ENCODE data around the gene RBM7.

RBM7 gene

DNA sequence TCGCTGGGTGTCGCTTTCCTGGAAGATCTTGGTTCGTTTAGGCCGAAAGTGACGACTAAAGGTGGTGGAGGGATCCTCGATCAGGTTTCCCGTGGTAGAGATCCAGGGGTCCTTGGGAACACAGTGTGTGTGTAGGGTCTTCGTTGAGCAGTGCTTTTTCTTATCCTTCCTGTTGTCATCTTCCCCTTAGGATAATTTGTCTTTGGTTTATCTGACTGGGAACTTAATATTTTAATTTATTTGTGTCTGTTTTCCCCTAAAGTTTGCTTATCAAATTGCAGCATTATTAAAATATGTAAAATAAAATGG, 403 bp downstream of the RBM7 start:
- in situ Hi-C loops (cut with HindIII; ENCODE audit: low pct_unique_long_range_greater_than_20kb, low sequenced_read_pairs), result no loop called here

DNA sequence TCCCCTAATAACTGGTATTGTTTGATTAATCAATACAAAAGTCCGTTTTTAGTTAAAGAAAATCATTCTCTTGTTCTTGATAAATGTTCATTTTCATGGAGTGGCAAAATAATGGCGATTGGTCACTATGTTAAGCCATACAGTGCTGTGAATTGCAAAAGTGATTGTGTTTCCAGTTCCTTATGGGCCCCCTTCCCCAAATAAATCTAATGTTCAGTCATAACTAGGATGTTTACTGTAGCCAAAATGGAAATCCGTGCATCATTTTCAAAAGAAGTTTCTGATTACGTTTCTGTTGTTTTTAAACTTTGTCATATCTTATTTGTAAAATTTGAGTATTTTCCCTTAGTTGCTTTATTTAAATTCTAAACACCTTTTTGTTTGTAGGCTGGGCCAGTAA, 845 bp downstream of the RBM7 start:
- no peak for TF ChIP-seq JUND (IDR thresholded peaks at IDR 0.05; ENCODE audit: low read depth)
- in situ Hi-C loops (cut with HindIII; ENCODE audit: low pct_unique_long_range_greater_than_20kb, low sequenced_read_pairs), result no loop called here

More for the DNA sequence above, 403 bp downstream of the RBM7 start:
- no peak for DNase-seq (ENCODE audit: low read depth in 1 of 2, low spot score in 1 of 2)
- no peak for TF ChIP-seq JUND (IDR thresholded peaks at IDR 0.05; ENCODE audit: low read depth)

GRCh38 chr11:114412946-114413345, 12.5 kb downstream of the RBM7 start:
- in situ Hi-C loops (cut with HindIII; ENCODE audit: low pct_unique_long_range_greater_than_20kb, low sequenced_read_pairs), result no loop called here

More for the DNA sequence above, 845 bp downstream of the RBM7 start:
- no peak for DNase-seq (ENCODE audit: low read depth in 1 of 2, low spot score in 1 of 2)

GRCh38 chr11:114413958-114414357, 13.5 kb downstream of the RBM7 start:
- in situ Hi-C loops (cut with HindIII; ENCODE audit: low pct_unique_long_range_greater_than_20kb, low sequenced_read_pairs), result no loop called here

More at GRCh38 chr11:114412946-114413345, 12.5 kb downstream of the RBM7 start:
- TF ChIP-seq JUND (IDR thresholded peaks at IDR 0.05; ENCODE audit: low read depth), result no peak
- no peak for DNase-seq (ENCODE audit: low read depth in 1 of 2, low spot score in 1 of 2)

GRCh38 chr11:114416441-114416961, 16.0 kb downstream of the RBM7 start:
- in situ Hi-C loops (cut with HindIII; ENCODE audit: low pct_unique_long_range_greater_than_20kb, low sequenced_read_pairs), result no loop called here
- no peak for DNase-seq (ENCODE audit: low read depth in 1 of 2, low spot score in 1 of 2)
- TF ChIP-seq JUND (IDR thresholded peaks at IDR 0.05; ENCODE audit: low read depth), result no peak

More at GRCh38 chr11:114413958-114414357, 13.5 kb downstream of the RBM7 start:
- TF ChIP-seq JUND (IDR thresholded peaks at IDR 0.05; ENCODE audit: low read depth), result no peak
- DNase-seq (ENCODE audit: low read depth in 1 of 2, low spot score in 1 of 2), result no peak

DNA sequence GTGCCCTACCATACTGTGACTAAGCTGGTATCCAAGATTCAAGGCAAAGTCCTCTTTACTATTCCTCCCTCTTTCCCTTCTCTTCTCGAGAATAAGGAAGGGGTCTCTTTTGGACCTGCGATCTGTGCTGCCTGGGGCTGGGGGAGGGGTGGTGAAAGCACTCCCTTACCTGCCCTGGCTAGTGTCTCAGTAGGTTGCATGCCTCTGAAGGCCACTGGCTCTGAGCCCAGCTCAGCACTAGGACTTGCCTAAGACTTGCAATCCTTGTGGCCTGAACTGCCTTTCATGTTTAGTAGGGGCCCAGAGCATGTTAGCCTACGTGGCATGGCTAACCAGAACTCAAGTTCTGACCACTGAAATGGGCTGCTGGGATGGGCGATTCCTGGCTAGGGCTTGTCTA, 25.8 kb downstream of the RBM7 start:
- TF ChIP-seq JUND (IDR thresholded peaks at IDR 0.05; ENCODE audit: low read depth), result no peak
- peak in 1 of 2 experiments; percentile 20 for DNase-seq (ENCODE audit: low read depth in 1 of 2, low spot score in 1 of 2)
- in situ Hi-C loops (cut with HindIII; ENCODE audit: low pct_unique_long_range_greater_than_20kb, low sequenced_read_pairs), result no loop called here

DNA sequence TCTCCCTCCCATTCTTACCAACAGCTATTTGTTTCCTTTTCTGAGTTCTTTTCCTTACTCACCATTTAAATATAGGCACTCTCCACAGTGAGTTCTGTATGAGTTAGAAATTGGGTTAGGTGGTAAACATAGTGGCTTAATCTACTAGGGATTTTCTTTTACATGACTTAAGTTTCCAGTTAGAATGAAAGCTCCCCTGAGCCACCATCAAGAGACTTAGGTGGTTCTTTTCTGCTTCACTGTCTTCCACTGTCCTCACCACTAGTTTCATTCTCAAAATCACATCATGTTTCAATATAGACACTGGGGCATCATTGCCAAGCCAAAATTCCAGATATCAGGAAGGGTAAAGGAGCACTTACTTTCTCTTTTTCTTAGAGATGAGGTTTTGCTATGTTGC, 29.8 kb downstream of the RBM7 start:
- no peak for TF ChIP-seq JUND (IDR thresholded peaks at IDR 0.05; ENCODE audit: low read depth)
- no peak for DNase-seq (ENCODE audit: low read depth in 1 of 2, low spot score in 1 of 2)
- in situ Hi-C loops (cut with HindIII; ENCODE audit: low pct_unique_long_range_greater_than_20kb, low sequenced_read_pairs), result no loop called here

- no peak for DNase-seq (ENCODE audit: low read depth in 1 of 2, low spot score in 1 of 2)
- in situ Hi-C loops (cut with HindIII; ENCODE audit: low pct_unique_long_range_greater_than_20kb, low sequenced_read_pairs), result no loop called here
- TF ChIP-seq JUND (IDR thresholded peaks at IDR 0.05; ENCODE audit: low read depth), result no peak
Observed at GRCh38 chr11:114432893-114433292, 32.4 kb downstream of the RBM7 start.

DNA sequence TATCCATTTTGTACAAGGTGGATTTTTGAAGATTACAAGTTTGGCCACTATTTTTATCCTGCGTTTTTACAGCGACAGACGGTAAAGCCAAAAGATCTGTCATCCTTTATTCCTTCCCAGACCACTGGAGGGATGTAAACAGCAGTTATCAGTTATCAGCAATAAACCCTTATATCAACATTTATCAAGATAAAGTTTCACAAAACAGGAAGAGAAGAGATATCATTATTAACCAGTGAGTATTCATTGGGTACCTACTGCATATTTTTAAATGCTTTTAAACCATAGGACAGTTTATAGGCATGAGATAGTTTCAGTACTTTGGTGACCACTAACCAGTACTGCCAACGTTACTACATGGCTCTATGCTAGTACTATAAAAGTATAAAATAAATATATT, 32.9 kb downstream of the RBM7 start:
- TF ChIP-seq JUND (IDR thresholded peaks at IDR 0.05; ENCODE audit: low read depth), result no peak
- in situ Hi-C loops (cut with HindIII; ENCODE audit: low pct_unique_long_range_greater_than_20kb, low sequenced_read_pairs), result no loop called here
- no peak for DNase-seq (ENCODE audit: low read depth in 1 of 2, low spot score in 1 of 2)

DNA sequence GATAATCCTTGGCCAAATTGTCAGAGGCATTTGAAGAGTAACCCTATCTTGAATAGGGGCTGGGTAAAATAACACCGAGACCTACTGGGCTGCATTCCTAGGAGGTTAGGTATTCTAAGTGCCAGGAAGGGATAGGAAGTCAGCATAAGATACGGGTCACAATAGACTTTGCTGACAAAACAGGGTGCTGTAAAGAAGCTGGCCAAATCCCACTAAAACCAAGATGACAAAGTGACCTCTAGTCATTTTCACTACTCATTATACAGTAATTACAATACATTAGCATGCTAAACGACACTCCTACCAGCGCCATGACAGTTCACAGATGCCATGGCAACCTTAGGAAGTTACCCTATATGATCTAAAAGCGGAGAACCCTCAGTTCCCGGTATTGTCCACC, 37.8 kb downstream of the RBM7 start:
- DNase-seq (ENCODE audit: low read depth in 1 of 2, low spot score in 1 of 2), result peak in 1 of 2 experiments; percentile 64
- in situ Hi-C loops (cut with HindIII; ENCODE audit: low pct_unique_long_range_greater_than_20kb, low sequenced_read_pairs), result no loop called here
- TF ChIP-seq JUND (IDR thresholded peaks at IDR 0.05; ENCODE audit: low read depth), result no peak

DNA sequence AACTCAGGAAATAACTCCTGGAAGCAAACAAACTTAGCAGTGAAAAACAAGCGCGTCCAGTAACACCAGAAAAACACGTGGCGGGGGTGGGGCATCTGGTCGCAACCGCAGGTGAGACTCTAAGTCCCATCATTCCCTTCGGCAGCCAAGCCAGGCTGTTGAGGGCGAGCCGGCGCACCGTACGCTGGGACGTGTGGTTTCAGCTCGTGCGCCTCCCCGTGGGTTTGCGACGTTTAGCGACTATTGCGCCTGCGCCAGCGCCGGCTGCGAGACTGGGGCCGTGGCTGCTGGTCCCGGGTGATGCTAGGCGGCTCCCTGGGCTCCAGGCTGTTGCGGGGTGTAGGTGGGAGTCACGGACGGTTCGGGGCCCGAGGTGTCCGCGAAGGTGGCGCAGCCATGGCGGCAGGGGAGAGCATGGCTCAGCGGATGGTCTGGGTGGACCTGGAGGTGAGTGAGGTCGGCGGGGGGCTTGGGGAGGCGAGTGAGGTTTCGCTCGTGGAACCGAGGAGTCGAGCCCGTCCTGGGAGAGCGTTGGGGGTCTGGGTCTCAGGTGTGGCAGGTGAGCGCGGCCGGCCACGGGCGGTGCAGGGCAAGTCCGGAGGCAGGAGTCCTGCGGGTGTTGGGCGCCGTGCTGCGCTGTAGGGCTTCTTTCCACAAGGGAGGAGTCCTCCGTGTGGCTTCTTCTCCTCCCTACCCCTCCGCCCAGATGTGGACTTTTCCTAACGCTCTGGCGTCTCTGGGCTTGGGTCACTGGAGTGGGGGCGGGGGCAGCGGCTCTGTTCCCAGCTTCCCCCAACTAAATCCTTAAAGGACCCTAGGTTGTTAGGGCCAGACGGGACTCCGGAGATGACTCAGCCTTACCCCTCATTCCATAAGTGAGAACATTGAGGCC, 39.0 kb downstream of the RBM7 start, which contains the start of gene REXO2:
Gene REXO2 (plus strand): TSS at position 239 of the 892 bp plus-strand sequence. CDS start 62 bp downstream, at position 301.
- TF ChIP-seq JUND (IDR thresholded peaks at IDR 0.05; ENCODE audit: low read depth), result no peak
- in situ Hi-C loops (cut with HindIII; ENCODE audit: low pct_unique_long_range_greater_than_20kb, low sequenced_read_pairs), result no loop called here
- DNase-seq (ENCODE audit: low read depth in 1 of 2, low spot score in 1 of 2), result peak; percentile 93 to 99

GRCh38 chr11:114440121-114440860, 39.8 kb downstream of the RBM7 start:
- TF ChIP-seq JUND (IDR thresholded peaks at IDR 0.05; ENCODE audit: low read depth), result peak; percentile 25; the same call in 1 of the 2 replicates
- in situ Hi-C loops (cut with HindIII; ENCODE audit: low pct_unique_long_range_greater_than_20kb, low sequenced_read_pairs), result no loop called here
- DNase-seq (ENCODE audit: low read depth in 1 of 2, low spot score in 1 of 2), result peak; percentile 49 to 82

Data from T47D (cell line).